ENCODE data around the gene TSHZ3.

GRCh38 chr19:31276831-31277230 is 72.4 kb downstream of the TSHZ3 start:
- TF ChIP-seq, protein P1, sequence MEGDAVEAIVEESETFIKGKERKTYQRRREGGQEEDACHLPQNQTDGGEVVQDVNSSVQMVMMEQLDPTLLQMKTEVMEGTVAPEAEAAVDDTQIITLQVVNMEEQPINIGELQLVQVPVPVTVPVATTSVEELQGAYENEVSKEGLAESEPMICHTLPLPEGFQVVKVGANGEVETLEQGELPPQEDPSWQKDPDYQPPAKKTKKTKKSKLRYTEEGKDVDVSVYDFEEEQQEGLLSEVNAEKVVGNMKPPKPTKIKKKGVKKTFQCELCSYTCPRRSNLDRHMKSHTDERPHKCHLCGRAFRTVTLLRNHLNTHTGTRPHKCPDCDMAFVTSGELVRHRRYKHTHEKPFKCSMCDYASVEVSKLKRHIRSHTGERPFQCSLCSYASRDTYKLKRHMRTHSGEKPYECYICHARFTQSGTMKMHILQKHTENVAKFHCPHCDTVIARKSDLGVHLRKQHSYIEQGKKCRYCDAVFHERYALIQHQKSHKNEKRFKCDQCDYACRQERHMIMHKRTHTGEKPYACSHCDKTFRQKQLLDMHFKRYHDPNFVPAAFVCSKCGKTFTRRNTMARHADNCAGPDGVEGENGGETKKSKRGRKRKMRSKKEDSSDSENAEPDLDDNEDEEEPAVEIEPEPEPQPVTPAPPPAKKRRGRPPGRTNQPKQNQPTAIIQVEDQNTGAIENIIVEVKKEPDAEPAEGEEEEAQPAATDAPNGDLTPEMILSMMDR (IDR thresholded peaks at IDR 0.05): no peak
- TF ChIP-seq POLR2A (IDR thresholded peaks at IDR 0.05): no peak
- no peak for TF ChIP-seq EP300 (IDR thresholded peaks at IDR 0.05)
- no peak for TF ChIP-seq POLR2AphosphoS5 (IDR thresholded peaks at IDR 0.05)

Measured in stomach (tissue), 4 donors.